HEK293 (cell line): ENCODE results near the gene TAS1R3.
A peak's percentile ranks its signal among the peaks of the same experiment; 100 is the strongest.

Experiments
- GFI1B ChIP-seq: fragments of 450-650 bp; formaldehyde crosslinking; IDR thresholded peaks from 2 replicates; pipeline ENCODE4 v1.5.1; 2016; ENCODE audit warnings: missing biosample characterization, missing genetic modification characterization
- PATZ1 ChIP-seq: fragments of 450-650 bp; formaldehyde crosslinking; IDR thresholded peaks from 2 replicates; pipeline ENCODE4 v1.5.1; 2016; ENCODE audit warnings: missing biosample characterization, missing genetic modification characterization
- PRDM6 ChIP-seq: fragments of 450-650 bp; formaldehyde crosslinking; IDR thresholded peaks from 2 replicates; pipeline ENCODE4 v1.5.1; 2017; ENCODE audit warnings: missing biosample characterization, missing genetic modification characterization
- ZBTB26 ChIP-seq: fragments of 450-650 bp; formaldehyde crosslinking; optimal IDR thresholded peaks from 2 replicates; pipeline ENCODE3; 2016; ENCODE audit warnings: missing biosample characterization, mild to moderate bottlenecking, missing genetic modification characterization
- ZEB2 ChIP-seq: fragments of 450-650 bp; formaldehyde crosslinking; IDR thresholded peaks from 2 replicates; pipeline ENCODE4 v1.5.1; 2016; ENCODE audit warnings: missing biosample characterization, missing genetic modification characterization
- ZFP69B ChIP-seq: fragments of 450-650 bp; formaldehyde crosslinking; IDR thresholded peaks from 2 replicates; pipeline ENCODE4 v1.5.1; 2016; ENCODE audit warnings: missing biosample characterization, missing genetic modification characterization
- ZNF148 ChIP-seq: fragments of 450-650 bp; formaldehyde crosslinking; IDR thresholded peaks from 2 replicates; pipeline ENCODE4 v1.5.0; 2017; ENCODE audit warnings: missing biosample characterization, missing genetic modification characterization, borderline replicate concordance
- ZNF174 ChIP-seq: fragments of 450-650 bp; formaldehyde crosslinking; IDR thresholded peaks from 2 replicates; pipeline ENCODE4 v1.5.0; 2017; ENCODE audit warnings: missing biosample characterization, mild to moderate bottlenecking, missing genetic modification characterization
- ZNF248 ChIP-seq: fragments of 450-650 bp; formaldehyde crosslinking; IDR thresholded peaks from 2 replicates; pipeline ENCODE4 v1.5.1; 2017; ENCODE audit warnings: missing biosample characterization, missing genetic modification characterization
- ZNF311 ChIP-seq: fragments of 450-650 bp; formaldehyde crosslinking; IDR thresholded peaks from 2 replicates; pipeline ENCODE4 v1.5.1; 2017; ENCODE audit warnings: missing biosample characterization, missing genetic modification characterization, borderline replicate concordance
- ZNF416 ChIP-seq: fragments of 450-650 bp; formaldehyde crosslinking; IDR thresholded peaks from 2 replicates; pipeline ENCODE4 v1.5.1; 2016; ENCODE audit warnings: missing biosample characterization, missing genetic modification characterization
- ZNF426 ChIP-seq: fragments of 450-650 bp; formaldehyde crosslinking; IDR thresholded peaks from 2 replicates; pipeline ENCODE4 v1.5.1; 2017; ENCODE audit warnings: missing biosample characterization, missing genetic modification characterization, mild to moderate bottlenecking, inconsistent platforms, moderate library complexity
- ZNF610 ChIP-seq: fragments of 450-650 bp; formaldehyde crosslinking; IDR thresholded peaks from 2 replicates; pipeline ENCODE4 v1.5.1; 2016; ENCODE audit warnings: missing biosample characterization, missing genetic modification characterization, borderline replicate concordance
- ZNF677 ChIP-seq: fragments of 450-650 bp; IDR thresholded peaks from 2 replicates; pipeline ENCODE4 v1.5.0; 2018; ENCODE audit warnings: missing biosample characterization, mild to moderate bottlenecking, missing genetic modification characterization, moderate library complexity
- ZNF768 ChIP-seq: fragments of 450-650 bp; formaldehyde crosslinking; IDR thresholded peaks from 2 replicates; pipeline ENCODE4 v1.5.1; 2018; ENCODE audit warnings: missing biosample characterization, mild to moderate bottlenecking, missing genetic modification characterization
- ZSCAN16 ChIP-seq: fragments of 450-650 bp; formaldehyde crosslinking; IDR thresholded peaks from 2 replicates; pipeline ENCODE4 v1.5.1; 2016; ENCODE audit warnings: missing biosample characterization, missing genetic modification characterization
- TF ChIP-seq, protein P1 (sequence below): IDR thresholded peaks from 2 replicates; pipeline ENCODE4 v1.6.1; 2011; ENCODE audit warnings: mild to moderate bottlenecking, low read depth, low read length, borderline replicate concordance
- TF ChIP-seq, protein P2 (sequence below): fragments of 450-650 bp; formaldehyde crosslinking; IDR thresholded peaks from 2 replicates; pipeline ENCODE4 v1.5.1; 2017; ENCODE audit warnings: missing biosample characterization, mild to moderate bottlenecking, missing genetic modification characterization, moderate library complexity
- TF ChIP-seq, protein P3 (sequence below): sonication (generic); formaldehyde crosslinking; IDR thresholded peaks from 2 replicates; pipeline ENCODE4 v1.8.1; 2022; ENCODE audit warnings: mild to moderate bottlenecking, moderate library complexity, missing genetic modification reagents
- TF ChIP-seq, protein P4 (sequence below): fragments of 450-650 bp; formaldehyde crosslinking; IDR thresholded peaks from 2 replicates; pipeline ENCODE4 v1.5.1; 2016; ENCODE audit warnings: missing biosample characterization, missing genetic modification characterization
- TF ChIP-seq, protein P5 (sequence below): fragments of 450-650 bp; formaldehyde crosslinking; IDR thresholded peaks from 2 replicates; pipeline ENCODE4 v1.5.1; 2016; ENCODE audit warnings: missing biosample characterization, missing genetic modification characterization

Gene TAS1R3

GRCh38 chr1:1371746-1372711, 40.9 kb downstream of the TAS1R3 start (continued):
- TF ChIP-seq, protein P1, sequence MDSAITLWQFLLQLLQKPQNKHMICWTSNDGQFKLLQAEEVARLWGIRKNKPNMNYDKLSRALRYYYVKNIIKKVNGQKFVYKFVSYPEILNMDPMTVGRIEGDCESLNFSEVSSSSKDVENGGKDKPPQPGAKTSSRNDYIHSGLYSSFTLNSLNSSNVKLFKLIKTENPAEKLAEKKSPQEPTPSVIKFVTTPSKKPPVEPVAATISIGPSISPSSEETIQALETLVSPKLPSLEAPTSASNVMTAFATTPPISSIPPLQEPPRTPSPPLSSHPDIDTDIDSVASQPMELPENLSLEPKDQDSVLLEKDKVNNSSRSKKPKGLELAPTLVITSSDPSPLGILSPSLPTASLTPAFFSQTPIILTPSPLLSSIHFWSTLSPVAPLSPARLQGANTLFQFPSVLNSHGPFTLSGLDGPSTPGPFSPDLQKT = no peak
- TF ChIP-seq ZFP69B (tag by site-specific recombination) (peak; percentile 79), ZNF426 (tag by site-specific recombination) (no peak), ZNF610 (tag by site-specific recombination) (no peak), ZSCAN16 (tag by site-specific recombination) (no peak), ZNF174 (tag by site-specific recombination) (no peak), ZNF148 (tag by site-specific recombination) (no peak), ZNF677 (no peak), PRDM6 (no peak), PATZ1 (tag by site-specific recombination) (0 out of 2 replicates have a peak, but pooled peaks have one; percentile 42), ZEB2 (peak; percentile 35; the same call in 1 of the 2 replicates), ZBTB26 (peak; percentile 23), ZNF248 (tag by site-specific recombination) (no peak), GFI1B (tag by site-specific recombination) (no peak), ZNF416 (tag by site-specific recombination) (no peak), ZNF768 (tag by site-specific recombination) (no peak), ZNF311 (tag by site-specific recombination) (no peak)
- TF ChIP-seq, protein P2, sequence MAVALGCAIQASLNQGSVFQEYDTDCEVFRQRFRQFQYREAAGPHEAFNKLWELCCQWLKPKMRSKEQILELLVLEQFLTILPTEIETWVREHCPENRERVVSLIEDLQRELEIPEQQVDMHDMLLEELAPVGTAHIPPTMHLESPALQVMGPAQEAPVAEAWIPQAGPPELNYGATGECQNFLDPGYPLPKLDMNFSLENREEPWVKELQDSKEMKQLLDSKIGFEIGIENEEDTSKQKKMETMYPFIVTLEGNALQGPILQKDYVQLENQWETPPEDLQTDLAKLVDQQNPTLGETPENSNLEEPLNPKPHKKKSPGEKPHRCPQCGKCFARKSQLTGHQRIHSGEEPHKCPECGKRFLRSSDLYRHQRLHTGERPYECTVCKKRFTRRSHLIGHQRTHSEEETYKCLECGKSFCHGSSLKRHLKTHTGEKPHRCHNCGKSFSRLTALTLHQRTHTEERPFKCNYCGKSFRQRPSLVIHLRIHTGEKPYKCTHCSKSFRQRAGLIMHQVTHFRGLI = no peak
- TF ChIP-seq, protein P3, sequence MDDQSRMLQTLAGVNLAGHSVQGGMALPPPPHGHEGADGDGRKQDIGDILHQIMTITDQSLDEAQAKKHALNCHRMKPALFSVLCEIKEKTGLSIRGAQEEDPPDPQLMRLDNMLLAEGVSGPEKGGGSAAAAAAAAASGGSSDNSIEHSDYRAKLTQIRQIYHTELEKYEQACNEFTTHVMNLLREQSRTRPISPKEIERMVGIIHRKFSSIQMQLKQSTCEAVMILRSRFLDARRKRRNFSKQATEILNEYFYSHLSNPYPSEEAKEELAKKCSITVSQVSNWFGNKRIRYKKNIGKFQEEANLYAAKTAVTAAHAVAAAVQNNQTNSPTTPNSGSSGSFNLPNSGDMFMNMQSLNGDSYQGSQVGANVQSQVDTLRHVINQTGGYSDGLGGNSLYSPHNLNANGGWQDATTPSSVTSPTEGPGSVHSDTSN (CRISPR knock-in tag) = no peak
- TF ChIP-seq, protein P4, sequence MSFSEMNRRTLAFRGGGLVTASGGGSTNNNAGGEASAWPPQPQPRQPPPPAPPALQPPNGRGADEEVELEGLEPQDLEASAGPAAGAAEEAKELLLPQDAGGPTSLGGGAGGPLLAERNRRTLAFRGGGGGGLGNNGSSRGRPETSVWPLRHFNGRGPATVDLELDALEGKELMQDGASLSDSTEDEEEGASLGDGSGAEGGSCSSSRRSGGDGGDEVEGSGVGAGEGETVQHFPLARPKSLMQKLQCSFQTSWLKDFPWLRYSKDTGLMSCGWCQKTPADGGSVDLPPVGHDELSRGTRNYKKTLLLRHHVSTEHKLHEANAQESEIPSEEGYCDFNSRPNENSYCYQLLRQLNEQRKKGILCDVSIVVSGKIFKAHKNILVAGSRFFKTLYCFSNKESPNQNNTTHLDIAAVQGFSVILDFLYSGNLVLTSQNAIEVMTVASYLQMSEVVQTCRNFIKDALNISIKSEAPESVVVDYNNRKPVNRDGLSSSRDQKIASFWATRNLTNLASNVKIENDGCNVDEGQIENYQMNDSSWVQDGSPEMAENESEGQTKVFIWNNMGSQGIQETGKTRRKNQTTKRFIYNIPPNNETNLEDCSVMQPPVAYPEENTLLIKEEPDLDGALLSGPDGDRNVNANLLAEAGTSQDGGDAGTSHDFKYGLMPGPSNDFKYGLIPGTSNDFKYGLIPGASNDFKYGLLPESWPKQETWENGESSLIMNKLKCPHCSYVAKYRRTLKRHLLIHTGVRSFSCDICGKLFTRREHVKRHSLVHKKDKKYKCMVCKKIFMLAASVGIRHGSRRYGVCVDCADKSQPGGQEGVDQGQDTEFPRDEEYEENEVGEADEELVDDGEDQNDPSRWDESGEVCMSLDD (tag by site-specific recombination) = peak; percentile 50; the same call in 1 of the 2 replicates
- TF ChIP-seq, protein P5, sequence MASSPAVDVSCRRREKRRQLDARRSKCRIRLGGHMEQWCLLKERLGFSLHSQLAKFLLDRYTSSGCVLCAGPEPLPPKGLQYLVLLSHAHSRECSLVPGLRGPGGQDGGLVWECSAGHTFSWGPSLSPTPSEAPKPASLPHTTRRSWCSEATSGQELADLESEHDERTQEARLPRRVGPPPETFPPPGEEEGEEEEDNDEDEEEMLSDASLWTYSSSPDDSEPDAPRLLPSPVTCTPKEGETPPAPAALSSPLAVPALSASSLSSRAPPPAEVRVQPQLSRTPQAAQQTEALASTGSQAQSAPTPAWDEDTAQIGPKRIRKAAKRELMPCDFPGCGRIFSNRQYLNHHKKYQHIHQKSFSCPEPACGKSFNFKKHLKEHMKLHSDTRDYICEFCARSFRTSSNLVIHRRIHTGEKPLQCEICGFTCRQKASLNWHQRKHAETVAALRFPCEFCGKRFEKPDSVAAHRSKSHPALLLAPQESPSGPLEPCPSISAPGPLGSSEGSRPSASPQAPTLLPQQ (tag by site-specific recombination) = peak; percentile 86
